H9 (cell line): ENCODE data around the gene RBL1. TPM values are rescaled to one million over a fixed set of nuclear protein-coding genes. Genes with fewer than 3 reads are reported as not detected.

ENCODE experiments used
- DNase-seq: peaks from one replicate; pipeline ENCODE4 v3.0.0-alpha.2; 2017
- H2AFZ ChIP-seq: one replicate; pipeline ENCODE4 v1.6.1; 2013; ENCODE audit warnings: mild to moderate bottlenecking, low read length, control low read depth, moderate library complexity
- H2AK5ac ChIP-seq: 2 replicates; pipeline ENCODE4 v1.6.1; 2013; ENCODE audit warnings: low read length, control low read depth, mixed read lengths; ENCODE audit not compliant: insufficient read length
- H2BK120ac ChIP-seq: one replicate; pipeline ENCODE4 v1.6.1; 2013; ENCODE audit warnings: low read depth, mild to moderate bottlenecking, low read length, control low read depth, inconsistent platforms; ENCODE audit not compliant: poor library complexity, severe bottlenecking
- H2BK12ac ChIP-seq: 2 replicates; pipeline ENCODE4 v1.6.1; 2013; ENCODE audit warnings: low read length, control low read depth, mixed read lengths, low read depth; ENCODE audit not compliant: insufficient read length
- H2BK15ac ChIP-seq: 2 replicates; pipeline ENCODE4 v1.6.1; 2013; ENCODE audit warnings: low read depth, low read length, control low read depth
- H2BK20ac ChIP-seq: one replicate; pipeline ENCODE4 v1.6.1; 2013; ENCODE audit warnings: low read depth, mild to moderate bottlenecking, low read length, control low read depth, inconsistent platforms; ENCODE audit not compliant: poor library complexity, severe bottlenecking
- H2BK5ac ChIP-seq: 2 replicates; pipeline ENCODE4 v1.6.1; 2013; ENCODE audit warnings: low read length, control low read depth, mixed read lengths; ENCODE audit not compliant: insufficient read length
- H3K14ac ChIP-seq: 2 replicates; pipeline ENCODE4 v1.6.1; 2013; ENCODE audit warnings: low read length, control low read depth; ENCODE audit not compliant: insufficient read depth
- H3K18ac ChIP-seq: 2 replicates; pipeline ENCODE4 v1.6.1; 2013; ENCODE audit warnings: low read depth, mild to moderate bottlenecking, mixed read lengths, low read length, control low read depth; ENCODE audit not compliant: insufficient read length
- H3K23ac ChIP-seq: 2 replicates; pipeline ENCODE4 v1.6.1; 2013; ENCODE audit warnings: low read length, control low read depth, mixed read lengths, low read depth; ENCODE audit not compliant: insufficient read length
- H3K23me2 ChIP-seq: 2 replicates; pipeline ENCODE4 v1.6.1; 2013; ENCODE audit warnings: low read depth, mild to moderate bottlenecking, mixed read lengths, low read length, control low read depth; ENCODE audit not compliant: insufficient read length, poor library complexity, severe bottlenecking
- H3K27ac ChIP-seq: 2 replicates; pipeline ENCODE4 v1.5.1; 2013; ENCODE audit warnings: low read length, control low read depth, mixed read lengths, low read depth; ENCODE audit not compliant: insufficient read length
- H3K27me3 ChIP-seq: 2 replicates; pipeline ENCODE4 v1.6.1; 2013; ENCODE audit warnings: low read length, control low read depth, inconsistent platforms; ENCODE audit not compliant: insufficient read depth
- H3K4ac ChIP-seq: 2 replicates; pipeline ENCODE4 v1.6.1; 2013; ENCODE audit warnings: low read depth, mild to moderate bottlenecking, control low read depth, inconsistent platforms, low read length, moderate library complexity
- H3K4me1 ChIP-seq: 2 replicates; pipeline ENCODE4 v1.6.1; 2013; ENCODE audit warnings: low read length, control low read depth, inconsistent platforms; ENCODE audit not compliant: insufficient read depth
- H3K4me2 ChIP-seq: 2 replicates; pipeline ENCODE4 v1.6.1; 2013; ENCODE audit warnings: low read length, control low read depth, mixed read lengths; ENCODE audit not compliant: insufficient read length, insufficient read depth
- H3K56ac ChIP-seq: 2 replicates; pipeline ENCODE4 v1.6.1; 2013; ENCODE audit warnings: low read depth, mild to moderate bottlenecking, mixed read lengths, low read length, control low read depth; ENCODE audit not compliant: insufficient read length
- H3K79me1 ChIP-seq: 2 replicates; pipeline ENCODE4 v1.6.1; 2013; ENCODE audit warnings: low read depth, mild to moderate bottlenecking, moderate library complexity, low read length, control low read depth, inconsistent platforms; ENCODE audit not compliant: insufficient read depth, poor library complexity, severe bottlenecking
- H3K79me2 ChIP-seq: 2 replicates; pipeline ENCODE4 v1.6.1; 2013; ENCODE audit warnings: low read length, control low read depth, inconsistent platforms; ENCODE audit not compliant: insufficient read depth
- H3K9ac ChIP-seq: 2 replicates; pipeline ENCODE4 v1.6.1; 2013; ENCODE audit warnings: low read length, control low read depth, mixed read lengths; ENCODE audit not compliant: insufficient read length; ENCODE audit errors: extremely low read depth
- H3K9me3 ChIP-seq: one replicate; pipeline ENCODE4 v1.6.1; 2013; ENCODE audit warnings: low read depth, low read length, inconsistent platforms; ENCODE audit not compliant: control insufficient read depth
- H3T11ph ChIP-seq: one replicate; pipeline ENCODE4 v1.6.1; 2013; ENCODE audit warnings: mild to moderate bottlenecking, low read length, control low read depth, inconsistent platforms
- H4K20me1 ChIP-seq: one replicate; pipeline ENCODE4 v1.6.1; 2013; ENCODE audit not compliant: control insufficient read depth, insufficient read length, insufficient read depth
- H4K5ac ChIP-seq: 2 replicates; pipeline ENCODE4 v1.6.1; 2013; ENCODE audit warnings: low read depth, mild to moderate bottlenecking, mixed read lengths, low read length, control low read depth; ENCODE audit not compliant: insufficient read length
- H4K8ac ChIP-seq: replicated peaks from 2 replicates; pipeline ENCODE4 v1.6.1; 2013; ENCODE audit warnings: low read length, control low read depth, mixed read lengths, low read depth; ENCODE audit not compliant: insufficient read length
- H4K91ac ChIP-seq: 2 replicates; pipeline ENCODE4 v1.6.1; 2013; ENCODE audit warnings: low read depth, mild to moderate bottlenecking, moderate library complexity, mixed read lengths, low read length, control low read depth; ENCODE audit not compliant: insufficient read length
- H3K27ac Mint-ChIP-seq, 3 experiments: 2 replicates in 2 of 3; 3 replicates in 1 of 3; pipeline ENCODE4 v1.8.0; 2020 to 2021; ENCODE audit warnings: mixed read lengths in 3 of 3, mild to moderate bottlenecking in 1 of 3, moderate library complexity in 1 of 3
- H3K27me3 Mint-ChIP-seq: 2 replicates; pipeline ENCODE4 v1.8.0; 2021; ENCODE audit warnings: low read depth, mild to moderate bottlenecking, moderate library complexity, mixed read lengths
- H3K36me3 Mint-ChIP-seq, 3 experiments: 2 replicates in 2 of 3; 3 replicates in 1 of 3; pipeline ENCODE4 v1.8.0; 2020 to 2021; ENCODE audit warnings: low read depth in 3 of 3, mixed read lengths in 3 of 3; ENCODE audit not compliant: insufficient read depth in 1 of 3
- H3K4me1 Mint-ChIP-seq, 2 experiments: 2 replicates each; pipeline ENCODE4 v1.8.0; 2020; ENCODE audit warnings: mixed read lengths in 2 of 2
- H3K4me3 Mint-ChIP-seq, 2 experiments: 2 replicates in 1 of 2; 3 replicates in 1 of 2; pipeline ENCODE4 v1.8.0; 2020 to 2021; ENCODE audit warnings: mild to moderate bottlenecking in 2 of 2, mixed read lengths in 2 of 2, moderate library complexity in 1 of 2
- H3K9me3 Mint-ChIP-seq, 2 experiments: 2 replicates in 1 of 2; 3 replicates in 1 of 2; pipeline ENCODE4 v1.8.0; 2020; ENCODE audit warnings: mild to moderate bottlenecking in 2 of 2, mixed read lengths in 2 of 2, moderate library complexity in 1 of 2
- CTCF ChIP-seq: fragments of 200-600 bp; sonication (generic); conservative IDR thresholded peaks from 3 replicates; pipeline ENCODE4 v1.8.0; 2021; ENCODE audit warnings: antibody characterized with exemption, mild to moderate bottlenecking
- WGBS: extraction: QIAGEN DNeasy Blood & Tissue Kit; methylation state at CpG from one replicate; pipeline ENCODE4 v1.1.7; 2013; ENCODE audit warnings: missing lambda C conversion rate, low lambda C conversion rate, mixed read lengths; ENCODE audit not compliant: insufficient read length; ENCODE audit errors: extremely low coverage; 5-methylcytosine and 5-hydroxymethylcytosine counted together
- total RNA-seq: library from RNA; stranded (reverse); gene quantifications from 2 replicates; pipeline ENCODE4 v1.2.1, GENCODE V29; 2021

The RBL1 gene
- total RNA-seq, 1 experiment from 2014 or later, result 14.1 TPM

- Mint-ChIP-seq H3K36me3 (peaks cover 2 to 15% (median 4%) of the 10 kb centered on the region in 3 experiments; a peak in 3 of 7 replicates), H3K27ac (no peak overlapping the region), H3K4me3 (no peak overlapping the region), H3K9me3 (peaks cover 13 to 14% of the 10 kb centered on the region in 2 experiments; a peak in 4 of 5 replicates), H3K4me1 (peaks cover 4 to 5% of the 10 kb centered on the region in 2 experiments), H3K27me3 (no peaks in the 10 kb centered on the region; the same call in 1 of the 2 replicates)
- TF ChIP-seq CTCF, result no peak
- H3K4me1 ChIP-seq, result no peaks in the 10 kb centered on the region
- no peak overlapping the region for H3K4me2 ChIP-seq
- H3K14ac ChIP-seq, result no peak overlapping the region
- no peak overlapping the region for H2BK12ac ChIP-seq
- no peak overlapping the region for H2BK20ac ChIP-seq
- no peak overlapping the region for H2AK5ac ChIP-seq
- no peak overlapping the region for H4K8ac ChIP-seq
- WGBS, result no CpG with 5 or more reads among the region's 3 CpGs
- H3T11ph ChIP-seq, result no peak overlapping the region
- no peak overlapping the region for H2BK15ac ChIP-seq
- H2AFZ ChIP-seq, result no peak overlapping the region
- no peak overlapping the region for H3K18ac ChIP-seq
- no peak overlapping the region for H3K4ac ChIP-seq
- H4K20me1 ChIP-seq, result no peaks in the 10 kb centered on the region
- no peaks in the 10 kb centered on the region for H3K27me3 ChIP-seq
- H3K23me2 ChIP-seq, result no peaks in the 10 kb centered on the region
- H4K91ac ChIP-seq, result no peak overlapping the region
- H2BK120ac ChIP-seq, result no peak overlapping the region
- H3K56ac ChIP-seq, result no peak overlapping the region
- DNase-seq, result no peak
- no peak overlapping the region for H3K23ac ChIP-seq
- H3K27ac ChIP-seq, result no peak overlapping the region
- no peak overlapping the region for H4K5ac ChIP-seq
- H3K79me2 ChIP-seq, result no peaks in the 10 kb centered on the region
- H3K9ac ChIP-seq, result no peak overlapping the region
- H3K9me3 ChIP-seq, result no peaks in the 10 kb centered on the region
- no peak overlapping the region for H2BK5ac ChIP-seq
- H3K79me1 ChIP-seq, result no peaks in the 10 kb centered on the region
These were observed 121.1 kb downstream of the RBL1 start for GRCh38 chr20:36974660-36975059.
